Endothelial cell of umbilical vein (primary cell): ENCODE data around the gene GYS1.
"Not testable (repeated sequence)": the region's sequence is repeated elsewhere in the genome, so short reads cannot be mapped to it uniquely, and the experiment has no call there.

Experiments used
- CTCF ChIP-seq, 2 donors: IDR thresholded peaks; 1 replicate in 1 of 2; 2 replicates in 1 of 2; pipeline ENCODE4 v1.5.1; 2011; ENCODE audit warnings: low read length in 2 of 2, mild to moderate bottlenecking in 2 of 2, moderate library complexity in 2 of 2, control low read depth in 1 of 2, inconsistent platforms in 1 of 2, low read depth in 1 of 2; ENCODE audit not compliant: insufficient read depth in 1 of 2; ENCODE audit errors: extremely low read depth in 1 of 2
- JUN ChIP-seq: IDR thresholded peaks from 2 replicates; pipeline ENCODE4 v1.6.1; 2011; ENCODE audit warnings: borderline replicate concordance, low read depth; ENCODE audit not compliant: insufficient read length, insufficient read depth
- MYC ChIP-seq: IDR thresholded peaks from one replicate; pipeline ENCODE4 v1.6.1; 2011; ENCODE audit warnings: mild to moderate bottlenecking, low read depth, low read length
- POLR2A ChIP-seq: IDR thresholded peaks from 2 replicates; pipeline ENCODE4 v1.6.1; 2012; ENCODE audit warnings: low read depth, mild to moderate bottlenecking, control low read depth, low read length
- POLR2AphosphoS5 ChIP-seq: IDR thresholded peaks from 2 replicates; pipeline ENCODE4 v1.6.1; 2012; ENCODE audit warnings: low read depth, mild to moderate bottlenecking, control low read depth, low read length, moderate library complexity; ENCODE audit not compliant: insufficient read depth

DNA sequence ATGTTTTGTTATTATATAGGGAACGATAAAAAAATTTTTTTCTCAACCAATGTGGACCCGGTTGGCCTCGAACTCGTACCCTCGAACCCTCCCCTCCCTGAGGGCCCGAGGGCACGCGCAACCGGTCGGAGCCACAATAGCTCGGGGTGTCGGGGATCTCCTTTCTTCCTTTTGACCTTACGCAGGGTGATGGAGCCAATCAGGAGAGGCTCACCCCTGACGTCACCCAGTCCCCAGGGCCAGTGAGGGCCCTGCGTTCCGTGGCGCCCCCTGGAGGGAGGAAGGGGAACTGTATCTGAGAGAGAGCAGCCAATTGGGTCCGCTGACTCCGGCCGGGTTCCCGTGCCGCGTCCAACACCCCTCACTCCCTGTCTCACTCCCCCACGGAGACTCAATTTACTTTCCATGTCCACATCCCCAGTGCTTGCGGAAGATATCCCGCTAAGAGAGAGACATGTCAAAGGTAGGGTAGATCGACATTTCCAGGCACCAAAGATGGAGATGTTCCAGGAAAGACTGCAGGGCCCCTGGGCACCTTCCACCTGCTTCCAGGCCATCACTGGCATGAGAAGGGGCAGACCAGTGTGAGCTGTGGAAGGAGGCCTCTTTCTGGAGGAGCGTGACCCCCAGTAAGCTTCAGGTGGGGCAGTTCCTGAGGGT is 38.7 kb upstream of the GYS1 start, which contains the start of gene CGB2:
- peak; percentile 27 to 31 for TF ChIP-seq CTCF (IDR thresholded peaks at IDR 0.05; ENCODE audit: extremely low read depth in 1 of 2, insufficient read depth in 1 of 2, low read depth in 1 of 2, low read length in 2 of 2)
- TF ChIP-seq JUN, POLR2A, POLR2AphosphoS5, MYC: not testable (repeated sequence)
